Adrenal gland (tissue), 12 donors: ENCODE results near the gene GOLPH3. TPM values are rescaled to one million over a fixed set of nuclear protein-coding genes. Genes with fewer than 3 reads are reported as not detected.
A peak's percentile ranks its signal among the peaks of the same experiment; 100 is the strongest.

Source experiments
- DNase-seq, 7 donors: peaks; one replicate each; pipeline ENCODE4 v3.0.0-alpha.2; 2019 to 2020
- H3K27ac ChIP-seq, 5 donors: fragments of 200-600 bp; sonication (generic) in 4 of 5; 1 replicate in 3 of 5; 2 replicates in 2 of 5; pipeline versions ENCODE4 v1.5.1 to v1.8.0; 2016 to 2020; ENCODE audit warnings: mild to moderate bottlenecking in 1 of 5
- H3K27me3 ChIP-seq: fragments of 200-600 bp; 2 replicates; pipeline ENCODE4 v1.8.0; 2021
- H3K36me3 ChIP-seq, 2 donors: fragments of 200-600 bp; replicated peaks in 1 of 2; 1 replicate in 1 of 2; 2 replicates in 1 of 2; pipeline versions ENCODE4 v1.5.1 to v1.8.0; 2018 to 2022
- H3K4me1 ChIP-seq, 2 donors: fragments of 200-600 bp; replicated peaks in 1 of 2; 1 replicate in 1 of 2; 2 replicates in 1 of 2; pipeline versions ENCODE4 v1.5.1 to v1.8.0; 2018 to 2021
- H3K4me3 ChIP-seq, 4 donors: fragments of 200-600 bp; sonication (generic) in 3 of 4; one replicate each; pipeline ENCODE4 v1.5.1; 2016 to 2018
- H3K9me3 ChIP-seq, 3 donors: fragments of 200-600 bp; sonication (generic) in 1 of 3; replicated peaks in 1 of 3; 1 replicate in 2 of 3; 2 replicates in 1 of 3; pipeline versions ENCODE4 v1.5.1 to v1.8.0; 2016 to 2021
- CTCF ChIP-seq, 6 experiments: fragments of 450-650 bp in 4 of 6; fragments of 200-600 bp in 2 of 6; sonication (generic) in 1 of 6; IDR thresholded peaks; 1 replicate in 5 of 6; 2 replicates in 1 of 6; pipeline versions ENCODE4 v1.5.1 to v1.8.0; 2016 to 2021; ENCODE audit warnings: antibody characterized with exemption in 6 of 6, mild to moderate bottlenecking in 2 of 6, moderate library complexity in 1 of 6
- POLR2A ChIP-seq, 2 donors: fragments of 450-650 bp; IDR thresholded peaks; one replicate each; pipeline ENCODE4 v1.6.1; 2017; ENCODE audit warnings: antibody characterized with exemption in 2 of 2, mild to moderate bottlenecking in 2 of 2, moderate library complexity in 1 of 2
- WGBS, 4 donors: extraction: QIAGEN DNeasy Blood & Tissue Kit in 2 of 4; methylation state at CpG; one replicate each; pipeline versions ENCODE4 v1.1.5 to v1.1.7; 2013 to 2017; 5-methylcytosine and 5-hydroxymethylcytosine counted together
- intact Hi-C, 2 donors: fragments of 100-400 bp; cut with DNase I; formaldehyde crosslinking; loops; one replicate each; pipeline versions ENCODE4 v1.14.1 to v1.15.0; 2022 to 2023
- polyA plus RNA-seq, 3 donors: library from polyadenylated mRNA; stranded (reverse); fragments of 200-250 nt in 2 of 3; fragments of 350-450 nt in 1 of 3; fragmentation: Illumina TruSeq in 1 of 3; extraction: RNeasy Lipid Tissue Mini Kit (QIAGEN cat#74804) in 1 of 3; gene quantifications; one replicate each; pipeline ENCODE4 v1.2.3, GENCODE V29; 2013 to 2014
- total RNA-seq, 9 donors: library from RNA; depleted of rRNA in 4 of 9; stranded (reverse); fragments of >200 nt in 4 of 9; fragments of 120-200 nt in 1 of 9; fragmentation: NEBNext Ultra II Directional in 1 of 9; extraction: Animal tissue kit (Norgen Biotek cat#: 25700) in 1 of 9; gene quantifications; one replicate each; pipeline versions ENCODE4 v1.1.0 to v1.2.4, GENCODE V29; 2013 to 2023
- donor health status: healthy with polysubstance abuse.
- donor health status: Bipolar disorder and iron deficiency.
- donor health status: DM: yes; HTN: yes; CAD: no.
- donor health status: DM: no; HTN: no; CAD: no.
- donor health status: DM: no; HTN: no; CAD: no.
- donor health status: DM: yes; HTN: yes; CAD: no.

The GOLPH3 gene
- total and polyA plus RNA-seq, 12 donors = 27.8 to 206 (median 77.0) TPM

GRCh38 chr5:32168460-32169033 is 5.6 kb downstream of the GOLPH3 start:
- no peak for TF ChIP-seq CTCF (IDR thresholded peaks at IDR 0.05)
- no peak for TF ChIP-seq POLR2A (IDR thresholded peaks at IDR 0.05)
- Histone ChIP-seq H3K36me3 (peaks cover 0 to 14% of the 10 kb centered on the region in 2 donors), H3K9me3 (no peaks in the 10 kb centered on the region), H3K27ac (peak overlapping the region in 2 of 5 donors; percentile 54 to 70), H3K27me3 (no peaks in the 10 kb centered on the region), H3K4me3 (no peak overlapping the region), H3K4me1 (peaks cover 24 to 84% of the 10 kb centered on the region in 2 donors)
- WGBS, 4 donors = 77 to 87% (median 82%) methylated on average over 9 of the region's 9 CpGs
- intact Hi-C loops = no loop called here
- DNase-seq = peak in 4 of 7 donors; percentile 12 to 57 (median 42)

DNA sequence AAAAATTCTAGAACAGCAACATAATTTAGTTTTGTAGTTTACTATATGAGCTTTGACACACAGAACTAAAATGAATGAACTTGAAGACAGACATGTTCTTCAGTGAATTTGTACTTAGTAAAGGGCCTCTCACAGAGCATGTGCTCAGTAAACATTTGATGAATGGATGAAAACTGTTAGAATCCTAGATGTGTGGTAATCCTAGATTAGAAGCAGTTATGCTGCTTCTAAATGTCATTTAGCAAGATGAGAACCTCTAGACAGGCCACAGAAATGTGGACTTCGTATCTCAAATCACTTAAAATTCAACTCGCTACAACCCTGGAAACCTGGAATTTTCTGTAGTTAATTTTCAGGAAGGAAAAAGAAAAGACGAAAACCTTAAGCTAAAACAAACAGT is 8.5 kb downstream of the GOLPH3 start:
- WGBS, 4 donors = 55 to 70% (median 60%) methylated on average over 3 of the region's 3 CpGs
- Histone ChIP-seq H3K9me3 (no peaks in the 10 kb centered on the region), H3K4me3 (no peak overlapping the region), H3K27ac (peak overlapping the region in 1 of 5 donors; percentile 34), H3K4me1 (peaks cover 24 to 70% of the 10 kb centered on the region in 2 donors), H3K36me3 (peaks cover 0 to 14% of the 10 kb centered on the region in 2 donors), H3K27me3 (no peaks in the 10 kb centered on the region)
- TF ChIP-seq POLR2A (IDR thresholded peaks at IDR 0.05) = no peak
- TF ChIP-seq CTCF (IDR thresholded peaks at IDR 0.05) = no peak
- intact Hi-C loops = no loop called here
- no peak for DNase-seq

DNA sequence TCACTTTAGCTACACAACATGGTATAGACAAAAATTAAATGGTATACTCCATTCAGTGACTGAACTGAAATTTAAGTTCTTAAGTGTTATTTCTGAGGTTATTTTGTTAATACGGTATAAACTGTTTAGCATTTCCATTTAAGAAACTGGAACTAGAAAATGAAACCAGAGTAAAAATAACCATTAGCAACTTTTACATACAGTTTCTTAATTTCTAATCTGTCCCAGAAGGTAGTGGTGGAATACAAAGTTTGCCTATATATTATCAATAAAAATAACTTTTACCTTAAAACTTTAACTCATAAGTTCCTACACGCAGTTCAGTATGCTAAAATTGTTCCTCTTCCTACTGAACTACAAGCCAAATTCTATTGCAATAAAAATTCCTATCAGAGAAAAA is 10.3 kb downstream of the GOLPH3 start:
- intact Hi-C loops = no loop called here
- no peak overlapping the region for H3K4me3 ChIP-seq
- H3K4me1 ChIP-seq = peaks cover 35 to 71% of the 10 kb centered on the region in 2 donors
- no peaks in the 10 kb centered on the region for H3K27me3 ChIP-seq
- H3K36me3 ChIP-seq = peaks cover 0 to 8% of the 10 kb centered on the region in 2 donors
- 45 to 55% (median 53%) methylated on average over 2 of the region's 2 CpGs for WGBS, 4 donors
- DNase-seq = no peak
- H3K9me3 ChIP-seq = no peaks in the 10 kb centered on the region
- TF ChIP-seq POLR2A (IDR thresholded peaks at IDR 0.05) = no peak
- no peak for TF ChIP-seq CTCF (IDR thresholded peaks at IDR 0.05)
- H3K27ac ChIP-seq = peak overlapping the region in 1 of 5 donors; percentile 7

GRCh38 chr5:32163053-32163452 is 11.1 kb downstream of the GOLPH3 start:
- H3K36me3 ChIP-seq = peaks cover 0 to 8% of the 10 kb centered on the region in 2 donors
- DNase-seq = peak in 1 of 7 donors; percentile 0
- intact Hi-C loops = no loop called here
- no peak overlapping the region for H3K4me3 ChIP-seq
- H3K4me1 ChIP-seq = peaks cover 35 to 71% of the 10 kb centered on the region in 2 donors
- WGBS, 4 donors = 92 to 97% (median 93%) methylated on average over 5 of the region's 5 CpGs
- no peak for TF ChIP-seq CTCF (IDR thresholded peaks at IDR 0.05)
- TF ChIP-seq POLR2A (IDR thresholded peaks at IDR 0.05) = no peak
- no peaks in the 10 kb centered on the region for H3K27me3 ChIP-seq
- H3K9me3 ChIP-seq = no peaks in the 10 kb centered on the region
- H3K27ac ChIP-seq = no peak overlapping the region
